ENCODE measurements around the gene C17orf75.

The C17orf75 gene

DNA sequence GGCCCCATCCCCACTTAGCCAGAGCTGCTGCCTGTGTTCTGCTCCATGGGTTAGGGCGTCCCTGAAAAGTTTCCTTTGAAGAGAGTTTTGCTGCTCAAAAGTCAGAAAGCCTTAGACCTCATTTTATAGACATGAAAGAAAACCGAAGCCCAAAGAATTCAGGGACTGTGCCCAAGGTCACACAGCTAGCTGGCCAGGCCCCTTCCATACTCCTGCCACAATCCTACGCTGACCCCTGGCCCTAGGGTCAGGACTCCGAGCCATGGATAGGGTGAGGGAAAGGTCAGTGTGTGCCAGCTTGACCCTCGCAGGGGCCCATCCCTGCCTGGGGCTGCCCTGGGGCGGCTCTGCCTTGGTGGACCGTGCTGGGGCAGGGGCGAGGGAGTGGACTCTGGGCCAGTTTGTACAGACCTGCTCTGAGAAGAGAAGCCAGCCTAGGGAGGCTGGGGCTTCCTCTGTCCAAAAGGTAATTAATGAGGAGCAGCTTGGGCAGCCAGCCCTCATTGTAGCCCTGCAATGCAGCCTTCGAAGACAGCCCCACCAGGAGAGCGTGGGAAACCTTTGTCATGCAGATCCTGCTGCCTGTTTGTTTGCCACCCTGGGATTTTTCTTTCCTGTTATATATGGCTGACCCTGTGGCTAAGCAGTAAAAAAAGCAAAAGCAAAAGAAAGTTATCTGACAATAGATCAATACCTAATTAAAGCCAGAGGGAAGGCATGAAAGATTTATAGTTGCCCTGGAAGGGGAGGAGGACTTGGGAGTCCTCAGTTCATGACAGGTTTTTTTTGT lies 38.9 kb downstream of the C17orf75 start:
- no peak for DNase-seq

DNA sequence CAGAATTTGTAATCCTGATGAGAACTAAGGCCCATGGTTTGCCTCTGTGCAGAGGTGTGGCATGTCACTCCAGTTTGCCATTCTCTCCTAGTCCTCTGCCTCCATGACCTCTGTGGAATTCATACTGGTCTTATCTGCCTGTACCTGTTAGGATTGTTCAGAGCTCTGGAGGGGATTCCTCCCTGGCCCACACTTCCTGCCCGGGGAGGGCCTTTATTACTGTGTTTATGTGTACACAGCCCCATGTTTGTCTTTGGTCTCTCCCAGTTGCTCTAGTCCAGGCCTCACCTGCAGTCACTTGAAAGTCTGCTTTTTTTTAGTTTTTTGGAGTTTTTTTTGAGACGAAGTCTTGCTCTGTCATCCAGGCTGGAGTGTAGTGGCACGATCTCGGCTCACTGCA lies 39.9 kb downstream of the C17orf75 start:
- no peak for DNase-seq

DNA sequence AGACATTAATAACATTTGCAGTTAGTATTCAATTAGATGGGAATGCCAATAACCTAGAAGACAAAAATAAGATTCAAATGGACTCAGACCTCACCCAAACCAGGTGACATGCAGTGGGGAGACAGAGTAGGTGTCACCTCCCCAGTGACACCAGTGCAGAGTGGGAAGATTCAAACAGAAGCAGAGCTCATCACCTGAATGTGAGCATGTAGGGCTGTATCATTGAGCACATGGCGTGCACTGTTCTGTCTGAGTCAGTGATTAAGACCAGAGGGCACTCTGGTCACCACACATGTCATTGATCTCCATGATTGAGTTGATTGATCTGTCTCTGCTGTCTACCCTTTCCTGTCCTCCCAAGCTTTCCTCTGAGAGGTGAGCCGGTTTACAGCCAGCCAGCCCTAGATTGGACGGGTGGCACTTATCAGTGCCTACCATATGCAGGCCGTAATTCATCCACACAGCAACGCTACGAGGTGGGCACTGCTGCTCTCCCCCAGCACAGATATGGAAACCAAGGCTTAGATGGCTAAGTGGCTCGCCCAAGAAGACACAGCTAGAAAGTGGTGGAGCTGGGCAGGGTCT lies 42.3 kb downstream of the C17orf75 start:
- no peak for DNase-seq

DNA sequence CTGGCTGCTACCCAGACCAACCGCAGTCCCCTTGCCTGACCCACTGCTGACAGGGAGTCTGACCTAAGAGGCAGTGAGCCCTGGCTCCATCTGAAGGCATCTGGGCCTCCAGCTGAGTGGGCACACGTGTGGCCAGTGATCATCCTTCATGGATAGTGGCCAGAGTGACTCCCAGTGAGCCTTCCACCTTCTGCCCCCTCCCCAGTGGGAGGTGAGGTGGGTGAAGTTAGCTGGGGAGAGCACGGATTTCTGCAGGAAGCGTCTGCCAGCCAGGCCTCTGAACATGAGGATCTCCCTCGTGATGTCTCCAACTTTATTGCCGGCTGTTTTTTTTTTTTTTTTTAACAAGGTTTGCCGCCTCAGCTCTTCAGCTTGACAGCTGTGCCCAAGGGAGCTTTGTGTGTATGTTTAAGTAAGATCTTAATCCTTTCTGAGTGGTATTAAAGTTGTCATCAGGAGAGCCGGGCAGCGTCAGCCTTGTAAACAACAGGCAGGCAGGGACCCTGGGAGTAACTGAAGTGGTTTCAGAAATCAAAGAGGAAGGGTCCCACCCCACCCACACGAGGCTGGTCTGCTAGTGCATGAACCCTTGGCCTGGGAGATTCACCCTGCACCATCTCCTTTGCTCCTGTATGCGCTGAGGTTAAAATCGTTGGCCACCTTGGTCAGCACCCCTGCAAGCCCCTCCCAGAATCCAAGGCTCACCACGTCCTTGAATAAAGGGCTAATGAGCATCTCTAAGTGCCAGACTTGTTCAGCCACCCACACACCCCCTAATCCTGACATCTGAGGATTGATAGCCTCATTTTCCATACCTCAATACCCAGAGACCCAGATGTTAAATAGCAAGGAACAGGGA lies 43.0 kb downstream of the C17orf75 start:
- DNase-seq = no peak

DNA sequence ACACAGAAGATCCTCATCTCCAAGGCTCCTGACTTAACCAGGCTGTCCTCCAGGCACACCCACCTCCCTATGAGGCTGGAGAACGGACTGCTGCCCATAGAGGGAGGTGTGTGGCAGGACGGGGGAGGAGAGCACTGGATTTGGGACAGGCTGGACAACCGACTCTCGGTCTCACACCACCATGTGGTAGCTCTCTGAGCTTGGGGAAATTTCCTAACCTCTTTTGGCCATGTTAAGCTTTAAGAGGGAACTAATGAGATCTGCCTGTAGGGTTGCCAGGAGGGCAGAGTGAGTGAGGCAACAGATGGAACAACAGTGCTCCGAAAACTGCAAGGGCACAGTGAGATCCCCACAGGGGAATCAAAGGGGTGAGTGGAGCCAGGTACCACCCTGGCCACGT lies 43.7 kb downstream of the C17orf75 start:
- DNase-seq = no peak

DNA sequence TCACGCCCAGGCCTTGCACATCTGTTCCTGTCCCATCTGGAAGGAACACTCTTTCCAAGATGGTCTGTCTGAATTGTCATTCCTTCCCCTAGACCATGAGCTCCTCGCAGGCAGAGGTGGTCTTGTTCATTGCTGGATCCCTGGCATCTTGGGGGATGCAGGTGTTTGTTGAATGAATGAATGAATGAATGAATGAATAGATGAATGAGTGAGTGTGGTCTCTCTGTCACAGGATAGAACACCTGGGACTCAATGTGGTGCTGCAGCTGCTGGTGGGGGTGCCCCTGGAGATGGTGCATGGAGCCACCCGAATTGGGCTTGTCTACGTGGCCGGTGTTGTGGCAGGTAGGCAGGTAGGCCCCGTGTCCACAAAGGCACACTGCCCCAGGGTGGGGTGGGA lies 44.1 kb downstream of the C17orf75 start:
- DNase-seq = no peak

DNA sequence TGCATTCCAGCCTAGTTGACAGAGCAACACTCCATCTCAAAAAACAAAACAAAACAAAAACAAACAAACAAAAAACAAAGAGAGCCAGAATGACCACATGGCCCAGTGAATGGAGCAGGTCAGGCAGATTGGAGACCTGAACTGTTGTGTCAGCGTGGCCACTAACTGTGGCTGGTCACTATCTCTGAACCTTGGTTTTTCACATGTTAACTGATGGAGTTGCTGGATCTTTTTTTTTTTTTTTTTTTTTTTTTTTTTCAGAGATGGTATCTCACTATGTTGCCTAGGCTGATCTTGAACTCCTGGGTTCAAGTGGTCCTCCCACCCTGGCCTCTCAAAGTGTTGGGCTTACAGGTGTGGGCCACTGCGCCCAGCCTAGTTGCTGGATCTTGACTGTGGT lies 44.5 kb downstream of the C17orf75 start:
- DNase-seq = no peak

DNA sequence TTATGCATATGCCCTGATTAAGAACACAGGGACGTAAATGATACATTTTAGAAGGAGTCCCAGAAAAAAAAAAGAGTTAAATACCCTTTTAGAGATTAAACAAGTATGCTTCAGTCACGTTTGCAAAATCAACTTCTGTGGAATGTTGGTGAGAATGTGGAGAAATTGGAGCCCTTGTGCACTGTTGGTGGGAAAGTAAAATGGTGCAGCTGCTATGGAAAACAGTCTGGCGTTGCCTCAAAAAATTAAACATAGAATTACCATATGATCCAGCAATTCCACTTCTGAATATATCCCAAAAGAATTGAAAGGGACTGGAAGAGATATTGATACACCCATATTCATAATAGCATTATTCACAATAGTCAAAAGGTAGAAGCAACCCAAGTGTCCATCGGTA lies 49.9 kb downstream of the C17orf75 start:
- DNase-seq = no peak

DNA sequence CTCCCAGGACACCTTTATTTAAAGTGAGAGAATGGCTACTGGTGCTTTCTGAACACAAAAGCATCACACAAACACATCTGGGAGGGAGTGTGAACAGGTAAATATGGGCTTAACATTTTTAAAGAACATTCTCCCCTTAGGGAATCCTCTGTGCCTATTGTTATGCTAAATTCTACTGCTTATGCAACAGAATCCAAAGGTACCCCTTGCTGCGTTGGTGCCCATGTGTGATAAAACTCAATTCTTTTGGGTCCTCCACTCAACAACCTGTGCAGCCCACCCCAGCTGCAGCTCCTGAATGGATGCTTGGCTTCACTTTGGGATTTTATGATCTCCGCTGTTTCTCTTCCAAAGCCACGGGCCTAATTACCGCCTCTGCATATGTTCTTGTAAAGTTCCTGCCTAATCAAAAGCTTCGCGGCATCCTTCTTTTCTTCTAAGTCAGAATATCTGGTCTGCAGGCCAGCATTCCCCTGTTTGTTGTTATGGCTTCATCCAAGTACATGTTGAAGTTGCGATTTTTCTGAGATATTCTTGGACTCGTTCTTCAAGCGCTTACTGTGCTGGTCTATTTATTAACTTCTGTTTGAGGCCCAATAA lies 52.4 kb downstream of the C17orf75 start:
- DNase-seq = no peak

DNA sequence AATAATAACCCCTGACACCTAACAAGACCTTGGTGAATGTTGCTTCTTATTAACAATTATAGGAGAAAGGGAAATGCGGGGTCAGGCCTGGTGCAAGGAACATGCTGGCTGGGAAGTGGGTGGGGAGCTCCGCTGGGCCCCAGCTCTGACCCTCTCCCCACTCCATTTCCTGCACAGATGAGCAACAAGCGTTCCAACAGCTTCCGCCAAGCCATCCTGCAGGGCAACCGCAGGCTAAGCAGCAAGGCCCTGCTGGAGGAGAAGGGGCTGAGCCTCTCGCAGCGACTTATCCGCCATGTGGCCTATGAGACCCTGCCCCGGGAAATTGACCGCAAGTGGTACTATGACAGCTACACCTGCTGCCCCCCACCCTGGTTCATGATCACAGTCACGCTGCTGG lies 53.4 kb downstream of the C17orf75 start:
- no peak for DNase-seq

DNA sequence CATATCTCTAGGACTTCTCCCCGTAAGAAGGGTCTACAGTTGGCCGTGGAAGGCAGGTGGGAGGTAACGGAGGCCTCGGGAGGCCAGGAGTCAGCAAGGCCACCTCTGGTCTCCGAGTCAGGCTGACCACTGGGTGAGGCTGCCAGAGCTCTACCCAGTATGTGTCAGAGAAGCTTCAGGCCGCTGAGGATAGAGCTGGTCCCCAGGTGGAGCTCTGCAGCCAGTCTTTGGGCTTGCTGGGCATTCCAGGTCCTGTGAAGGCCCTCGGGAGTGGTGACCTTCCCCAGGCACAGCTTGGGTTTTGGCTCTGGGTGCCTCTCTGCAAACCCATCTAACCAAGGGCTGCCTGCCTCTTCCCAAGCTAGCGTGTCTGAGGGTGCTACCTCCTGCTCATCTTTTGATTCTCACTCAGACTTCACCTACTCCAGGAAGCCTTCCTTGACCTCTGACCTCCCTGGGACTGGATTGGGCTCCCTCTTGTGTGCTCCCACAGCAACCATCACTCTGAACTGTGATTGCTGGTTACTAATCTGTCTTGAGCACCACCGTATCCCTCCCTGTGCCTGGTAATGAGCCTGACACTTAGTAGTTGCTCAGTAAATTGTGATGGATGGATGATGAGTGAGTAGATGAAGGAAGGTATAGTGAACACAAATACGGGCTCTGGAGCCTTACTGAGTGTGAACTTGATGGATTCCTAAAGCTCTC lies 54.0 kb downstream of the C17orf75 start:
- no peak for DNase-seq

DNA sequence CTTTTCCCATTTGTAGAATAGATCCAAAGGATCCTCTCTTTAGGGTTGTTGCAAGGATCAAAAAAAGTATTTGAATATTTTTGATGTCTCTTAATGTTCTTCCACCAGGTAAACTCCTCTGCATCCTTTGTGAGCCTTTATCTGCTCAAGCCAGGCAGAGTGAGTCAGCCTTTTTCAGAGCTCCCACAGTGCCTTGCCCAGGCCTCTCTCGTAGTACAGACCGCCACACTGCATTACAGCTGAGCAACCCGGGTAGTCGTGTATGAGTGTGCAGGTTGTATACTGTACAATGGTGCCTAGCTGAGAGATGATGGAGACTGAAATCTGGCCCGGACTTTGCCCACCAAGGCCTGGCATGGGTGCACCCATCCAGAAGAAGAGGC lies 55.5 kb downstream of the C17orf75 start:
- DNase-seq = no peak

DNA sequence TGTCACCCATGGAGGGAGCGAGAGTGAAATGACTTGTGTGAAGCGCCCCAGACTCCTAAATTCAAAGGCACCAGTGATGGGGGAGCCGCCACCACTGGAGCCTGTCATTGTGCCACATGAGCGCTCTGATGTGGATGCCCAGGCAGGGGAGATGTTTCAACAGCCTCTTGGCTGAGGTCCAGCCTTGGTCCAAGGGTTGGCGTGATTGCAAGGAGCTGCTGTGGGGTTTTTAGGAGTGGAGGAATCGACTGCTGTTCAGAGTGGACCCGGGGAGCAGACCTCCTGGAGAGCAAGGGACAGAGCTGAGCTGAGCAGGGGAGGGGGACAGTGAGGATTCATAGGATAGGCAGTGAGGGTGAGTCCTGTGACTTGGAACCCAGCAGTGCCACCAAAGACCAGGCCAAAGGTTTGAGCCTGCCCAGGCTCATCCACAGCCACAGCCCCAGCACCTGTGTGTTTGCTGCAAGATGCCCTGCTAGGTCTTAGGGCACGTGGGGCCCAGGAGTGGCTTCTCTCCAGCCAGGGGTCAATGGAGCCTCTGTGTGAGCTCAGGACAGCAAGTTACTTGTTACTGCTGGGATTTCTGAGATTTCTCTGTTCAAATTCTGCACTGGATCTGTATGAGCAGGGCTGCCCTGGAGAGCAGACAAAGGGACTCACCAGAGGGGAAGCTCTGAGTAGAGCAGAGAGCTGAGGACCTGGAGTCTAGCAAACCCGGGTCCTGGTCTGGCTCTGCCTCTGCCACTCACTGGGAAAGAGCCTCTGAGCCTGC lies 56.0 kb downstream of the C17orf75 start:
- no peak for DNase-seq

DNA sequence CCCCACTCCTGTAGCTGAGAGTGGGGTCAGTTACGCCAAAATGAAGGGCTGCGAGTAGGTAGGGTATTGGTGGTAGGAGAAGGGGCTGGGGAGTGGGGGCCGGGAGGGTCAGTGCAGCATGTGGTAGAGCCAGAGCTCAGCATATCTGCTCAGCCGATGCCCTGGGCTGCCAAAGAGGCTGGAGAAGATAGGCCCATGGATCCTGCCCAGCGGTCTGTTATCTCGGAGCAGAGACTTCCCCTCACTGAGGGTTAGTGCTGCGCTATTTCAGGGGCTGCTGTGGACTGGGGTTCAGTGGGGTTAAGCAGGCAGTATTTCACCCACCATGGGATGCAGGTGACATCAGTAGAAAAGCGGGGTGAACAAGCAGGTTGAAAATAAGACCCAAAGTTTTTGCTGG lies 56.7 kb downstream of the C17orf75 start:
- DNase-seq = no peak

DNA sequence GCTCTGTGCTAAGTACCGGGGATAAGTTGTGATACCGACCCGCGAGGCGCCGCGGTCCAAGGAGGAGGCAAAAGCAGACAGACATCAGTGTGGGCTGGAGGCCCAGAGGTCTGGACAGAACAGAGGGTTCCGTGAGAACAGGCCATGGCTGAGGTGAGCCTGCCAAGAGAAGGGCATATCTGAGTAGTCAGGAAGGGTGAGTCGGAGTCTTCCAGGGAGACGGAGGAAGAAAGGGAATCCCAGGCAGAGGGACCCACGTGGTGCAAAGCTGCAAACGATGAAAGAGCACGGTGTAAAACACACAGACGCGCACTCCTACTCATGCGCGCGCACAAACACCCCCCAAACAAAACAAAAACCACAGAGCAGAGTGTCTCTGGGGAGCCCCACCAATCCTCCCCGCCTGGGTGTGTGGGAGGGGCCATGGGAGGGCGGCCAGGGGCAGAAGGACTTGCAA lies 58.2 kb downstream of the C17orf75 start:
- DNase-seq = no peak

DNA sequence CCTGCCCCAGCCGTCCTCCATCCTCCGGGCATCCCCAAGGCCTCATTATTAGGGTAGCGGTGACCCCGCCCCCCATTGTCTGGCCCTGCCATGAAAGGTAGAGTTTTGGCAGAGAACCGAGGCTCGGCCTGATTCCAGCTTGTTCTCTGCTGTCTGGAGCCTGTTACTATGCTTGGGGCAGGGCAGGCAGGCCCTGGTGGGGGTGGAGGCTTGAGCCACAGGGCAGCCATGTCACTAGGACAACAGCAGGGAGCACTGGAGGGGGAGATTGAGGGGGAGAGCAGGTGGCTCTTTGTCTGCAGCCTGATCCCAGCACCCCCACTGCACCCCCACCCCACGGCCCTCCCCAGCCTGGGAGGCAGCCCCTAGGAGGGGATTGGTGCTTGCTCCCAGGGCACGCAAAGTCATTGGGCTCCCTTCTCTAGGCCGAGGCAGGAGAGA lies 60.9 kb downstream of the C17orf75 start:
- no peak for DNase-seq

DNA sequence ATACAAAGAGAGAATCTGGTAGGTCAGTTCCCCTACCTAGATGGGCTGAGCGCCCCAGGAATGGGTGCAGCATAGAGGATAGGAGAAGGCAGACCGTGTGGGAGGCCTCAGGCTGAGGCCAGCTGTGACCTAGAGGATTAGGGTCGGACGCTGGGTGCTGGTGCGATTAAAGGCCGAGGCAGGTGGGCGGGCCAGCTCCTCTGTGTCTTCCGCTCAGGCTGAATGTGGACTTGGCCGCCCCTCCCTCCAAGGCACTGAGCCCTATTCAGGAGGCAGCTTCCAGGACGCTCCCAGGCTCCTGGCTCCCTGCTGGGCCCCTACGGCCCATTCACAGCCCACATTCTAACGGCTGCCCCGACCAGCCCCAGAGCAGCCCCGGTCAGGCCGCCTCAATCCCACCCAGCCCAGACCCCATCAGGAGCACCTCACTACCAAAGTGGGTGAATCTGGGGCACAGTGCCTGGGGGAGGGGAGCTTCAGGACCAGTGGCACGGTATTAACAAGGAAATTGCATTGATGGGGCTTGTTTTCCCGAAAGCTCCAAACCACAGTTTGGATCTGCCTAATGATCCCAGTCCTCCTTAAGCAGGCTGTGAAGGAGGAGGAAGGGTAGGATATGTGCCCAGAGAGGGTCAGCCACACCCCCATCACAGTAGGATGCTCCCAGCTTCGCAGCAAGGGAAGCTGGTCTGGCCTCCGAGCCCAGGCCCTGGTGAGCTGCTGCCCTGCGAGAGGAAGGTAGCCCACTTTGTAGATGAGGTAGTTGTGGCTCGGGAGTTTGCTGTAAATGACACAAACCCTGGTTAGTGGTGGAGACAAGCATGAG lies 61.9 kb downstream of the C17orf75 start:
- DNase-seq = no peak

DNA sequence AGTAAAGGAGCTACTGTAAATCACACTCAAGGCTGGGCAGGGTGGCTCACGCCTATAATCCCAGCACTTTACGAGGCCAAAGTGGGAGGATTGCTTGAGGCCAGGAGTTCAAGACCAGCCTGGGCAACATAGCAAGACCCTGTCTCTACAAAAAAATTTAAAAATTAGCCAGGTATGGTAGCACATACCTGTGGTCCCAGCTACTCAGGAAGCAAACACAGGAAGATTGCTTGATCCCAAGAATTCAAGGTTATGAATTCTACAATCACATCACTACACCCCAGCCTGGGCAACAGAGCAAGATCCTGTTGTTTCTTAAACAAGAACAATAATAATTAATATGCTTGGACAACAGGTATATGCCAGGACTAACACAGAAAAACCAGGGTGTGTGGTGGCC lies 63.2 kb downstream of the C17orf75 start:
- DNase-seq = no peak
